ENCODE results near the gene PRPF6.

PRPF6 gene

DNA sequence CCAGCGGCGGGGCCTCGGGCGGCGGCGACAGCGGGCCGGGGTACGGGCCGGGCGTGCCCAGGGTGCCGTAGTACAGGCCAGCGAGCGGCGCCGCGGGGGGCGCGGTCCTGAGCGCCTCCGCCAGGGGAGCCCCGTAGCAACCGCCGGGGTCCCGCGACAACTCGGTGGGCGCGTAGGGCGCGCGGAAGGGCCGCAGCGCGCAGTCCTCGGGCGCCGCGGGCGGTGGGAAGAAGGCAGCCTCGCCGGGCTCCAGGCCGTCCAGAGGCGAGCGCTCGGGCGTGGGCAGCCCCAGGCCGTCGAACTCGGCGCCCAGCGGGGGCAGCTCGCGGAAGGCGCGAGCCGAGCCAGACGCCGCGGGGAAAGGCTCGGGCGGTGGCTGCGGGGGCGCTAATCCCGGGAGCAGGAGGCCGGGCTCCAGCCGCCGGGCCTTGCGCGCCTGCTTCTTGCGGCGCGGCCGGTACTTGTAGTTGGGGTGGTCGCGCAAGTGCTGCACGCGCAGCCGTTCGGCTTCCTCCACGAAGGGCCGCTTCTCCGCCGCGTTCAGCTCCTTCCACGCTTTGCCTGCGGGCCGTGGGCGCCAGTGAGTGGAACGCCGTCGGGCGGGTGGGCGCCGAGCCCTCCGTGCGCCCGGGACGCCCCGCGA lies 67.6 kb downstream of the PRPF6 start (continued):
- TF ChIP-seq, protein P1, sequence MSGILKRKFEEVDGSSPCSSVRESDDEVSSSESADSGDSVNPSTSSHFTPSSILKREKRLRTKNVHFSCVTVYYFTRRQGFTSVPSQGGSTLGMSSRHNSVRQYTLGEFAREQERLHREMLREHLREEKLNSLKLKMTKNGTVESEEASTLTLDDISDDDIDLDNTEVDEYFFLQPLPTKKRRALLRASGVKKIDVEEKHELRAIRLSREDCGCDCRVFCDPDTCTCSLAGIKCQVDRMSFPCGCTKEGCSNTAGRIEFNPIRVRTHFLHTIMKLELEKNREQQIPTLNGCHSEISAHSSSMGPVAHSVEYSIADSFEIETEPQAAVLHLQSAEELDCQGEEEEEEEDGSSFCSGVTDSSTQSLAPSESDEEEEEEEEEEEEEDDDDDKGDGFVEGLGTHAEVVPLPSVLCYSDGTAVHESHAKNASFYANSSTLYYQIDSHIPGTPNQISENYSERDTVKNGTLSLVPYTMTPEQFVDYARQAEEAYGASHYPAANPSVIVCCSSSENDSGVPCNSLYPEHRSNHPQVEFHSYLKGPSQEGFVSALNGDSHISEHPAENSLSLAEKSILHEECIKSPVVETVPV (CRISPR knock-in tag; IDR thresholded peaks at IDR 0.05), result no peak
- TF ChIP-seq, protein P2, sequence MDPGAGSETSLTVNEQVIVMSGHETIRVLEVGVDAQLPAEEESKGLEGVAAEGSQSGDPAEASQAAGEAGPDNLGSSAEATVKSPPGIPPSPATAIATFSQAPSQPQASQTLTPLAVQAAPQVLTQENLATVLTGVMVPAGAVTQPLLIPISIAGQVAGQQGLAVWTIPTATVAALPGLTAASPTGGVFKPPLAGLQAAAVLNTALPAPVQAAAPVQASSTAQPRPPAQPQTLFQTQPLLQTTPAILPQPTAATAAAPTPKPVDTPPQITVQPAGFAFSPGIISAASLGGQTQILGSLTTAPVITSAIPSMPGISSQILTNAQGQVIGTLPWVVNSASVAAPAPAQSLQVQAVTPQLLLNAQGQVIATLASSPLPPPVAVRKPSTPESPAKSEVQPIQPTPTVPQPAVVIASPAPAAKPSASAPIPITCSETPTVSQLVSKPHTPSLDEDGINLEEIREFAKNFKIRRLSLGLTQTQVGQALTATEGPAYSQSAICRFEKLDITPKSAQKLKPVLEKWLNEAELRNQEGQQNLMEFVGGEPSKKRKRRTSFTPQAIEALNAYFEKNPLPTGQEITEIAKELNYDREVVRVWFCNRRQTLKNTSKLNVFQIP (CRISPR knock-in tag; IDR thresholded peaks at IDR 0.05; ENCODE audit: borderline replicate concordance, low read depth), result no peak
- TF ChIP-seq CSDC2 (CRISPR knock-in tag; IDR thresholded peaks at IDR 0.05) (no peak), BACH2 (CRISPR knock-in tag; IDR thresholded peaks at IDR 0.05; ENCODE audit: borderline replicate concordance) (no peak), TOX (CRISPR knock-in tag; IDR thresholded peaks at IDR 0.05; ENCODE audit: borderline replicate concordance) (no peak)

DNA sequence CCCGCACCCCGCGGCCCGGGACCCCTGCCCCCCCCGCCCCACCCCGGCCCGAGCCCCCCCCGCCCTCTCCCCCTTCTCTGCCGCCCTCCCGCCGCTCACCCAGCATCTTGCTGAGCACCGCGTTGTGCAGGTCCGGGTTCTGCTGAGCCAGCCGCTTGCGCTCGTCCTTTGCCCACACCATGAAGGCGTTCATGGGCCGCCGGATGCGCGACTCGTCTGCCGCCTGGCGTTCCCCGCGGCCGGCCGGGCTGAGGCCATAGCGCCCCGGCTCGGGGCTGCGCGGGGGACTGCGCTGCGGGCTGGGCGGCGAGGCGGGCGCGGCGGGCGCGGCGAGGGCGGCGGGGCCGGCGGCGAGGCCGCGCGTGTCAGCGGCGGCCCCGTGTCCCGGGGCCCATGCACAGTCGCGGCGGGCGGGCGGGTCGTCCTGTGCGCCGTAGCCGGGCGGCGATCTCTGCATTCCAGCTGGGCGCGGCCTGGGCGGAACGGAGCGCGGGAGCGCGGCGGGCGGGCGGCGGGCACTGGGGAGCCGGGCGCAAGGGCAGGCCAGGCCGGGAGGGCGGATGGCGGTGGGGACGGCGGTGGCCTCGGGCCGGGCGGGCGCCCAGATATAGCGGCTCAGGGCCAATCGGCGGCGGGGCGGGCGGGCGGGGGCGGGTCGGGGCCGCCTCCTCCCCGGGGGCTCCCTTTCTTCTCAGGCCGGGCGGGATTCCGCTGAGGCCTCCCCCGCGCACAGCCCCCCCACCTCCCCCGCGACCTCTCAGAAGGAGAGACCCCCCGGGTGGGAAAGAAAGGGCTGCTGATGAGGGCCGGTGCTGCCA lies 68.3 kb downstream of the PRPF6 start, which contains the start of gene SOX18:
TSS of gene SOX18 (minus strand) at position 580 of the 818 bp plus-strand sequence. CDS start at position 457, 123 bp downstream.
- no peak for TF ChIP-seq ZFP30 (CRISPR knock-in tag; IDR thresholded peaks at IDR 0.05)
- no peak for TF ChIP-seq GLIS3 (CRISPR knock-in tag; IDR thresholded peaks at IDR 0.05)
- TF ChIP-seq ESRRG (CRISPR knock-in tag; IDR thresholded peaks at IDR 0.05), result no peak
- no peak for TF ChIP-seq CSDC2 (CRISPR knock-in tag; IDR thresholded peaks at IDR 0.05)
- TF ChIP-seq ZNF8 (CRISPR knock-in tag; IDR thresholded peaks at IDR 0.05), result no peak
- TF ChIP-seq TCF4 (CRISPR knock-in tag; IDR thresholded peaks at IDR 0.05; ENCODE audit: borderline replicate concordance), result no peak
- TF ChIP-seq BACH2 (CRISPR knock-in tag; IDR thresholded peaks at IDR 0.05; ENCODE audit: borderline replicate concordance), result no peak
- TF ChIP-seq, protein P3, sequence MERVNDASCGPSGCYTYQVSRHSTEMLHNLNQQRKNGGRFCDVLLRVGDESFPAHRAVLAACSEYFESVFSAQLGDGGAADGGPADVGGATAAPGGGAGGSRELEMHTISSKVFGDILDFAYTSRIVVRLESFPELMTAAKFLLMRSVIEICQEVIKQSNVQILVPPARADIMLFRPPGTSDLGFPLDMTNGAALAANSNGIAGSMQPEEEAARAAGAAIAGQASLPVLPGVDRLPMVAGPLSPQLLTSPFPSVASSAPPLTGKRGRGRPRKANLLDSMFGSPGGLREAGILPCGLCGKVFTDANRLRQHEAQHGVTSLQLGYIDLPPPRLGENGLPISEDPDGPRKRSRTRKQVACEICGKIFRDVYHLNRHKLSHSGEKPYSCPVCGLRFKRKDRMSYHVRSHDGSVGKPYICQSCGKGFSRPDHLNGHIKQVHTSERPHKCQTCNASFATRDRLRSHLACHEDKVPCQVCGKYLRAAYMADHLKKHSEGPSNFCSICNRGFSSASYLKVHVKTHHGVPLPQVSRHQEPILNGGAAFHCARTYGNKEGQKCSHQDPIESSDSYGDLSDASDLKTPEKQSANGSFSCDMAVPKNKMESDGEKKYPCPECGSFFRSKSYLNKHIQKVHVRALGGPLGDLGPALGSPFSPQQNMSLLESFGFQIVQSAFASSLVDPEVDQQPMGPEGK (CRISPR knock-in tag; IDR thresholded peaks at IDR 0.05; ENCODE audit: borderline replicate concordance), result no peak
- no peak for TF ChIP-seq ZFP3 (CRISPR knock-in tag; IDR thresholded peaks at IDR 0.05)
- TF ChIP-seq, protein P4, sequence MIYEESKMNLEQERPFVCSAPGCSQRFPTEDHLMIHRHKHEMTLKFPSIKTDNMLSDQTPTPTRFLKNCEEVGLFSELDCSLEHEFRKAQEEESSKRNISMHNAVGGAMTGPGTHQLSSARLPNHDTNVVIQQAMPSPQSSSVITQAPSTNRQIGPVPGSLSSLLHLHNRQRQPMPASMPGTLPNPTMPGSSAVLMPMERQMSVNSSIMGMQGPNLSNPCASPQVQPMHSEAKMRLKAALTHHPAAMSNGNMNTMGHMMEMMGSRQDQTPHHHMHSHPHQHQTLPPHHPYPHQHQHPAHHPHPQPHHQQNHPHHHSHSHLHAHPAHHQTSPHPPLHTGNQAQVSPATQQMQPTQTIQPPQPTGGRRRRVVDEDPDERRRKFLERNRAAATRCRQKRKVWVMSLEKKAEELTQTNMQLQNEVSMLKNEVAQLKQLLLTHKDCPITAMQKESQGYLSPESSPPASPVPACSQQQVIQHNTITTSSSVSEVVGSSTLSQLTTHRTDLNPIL (CRISPR knock-in tag; IDR thresholded peaks at IDR 0.05; ENCODE audit: low read depth), result no peak
- TF ChIP-seq ZNF565 (CRISPR knock-in tag; conservative IDR thresholded peaks at IDR 0.05; ENCODE audit: low read depth), result no peak
- TF ChIP-seq ZNF70 (CRISPR knock-in tag; IDR thresholded peaks at IDR 0.05), result no peak
- TF ChIP-seq, protein P5, sequence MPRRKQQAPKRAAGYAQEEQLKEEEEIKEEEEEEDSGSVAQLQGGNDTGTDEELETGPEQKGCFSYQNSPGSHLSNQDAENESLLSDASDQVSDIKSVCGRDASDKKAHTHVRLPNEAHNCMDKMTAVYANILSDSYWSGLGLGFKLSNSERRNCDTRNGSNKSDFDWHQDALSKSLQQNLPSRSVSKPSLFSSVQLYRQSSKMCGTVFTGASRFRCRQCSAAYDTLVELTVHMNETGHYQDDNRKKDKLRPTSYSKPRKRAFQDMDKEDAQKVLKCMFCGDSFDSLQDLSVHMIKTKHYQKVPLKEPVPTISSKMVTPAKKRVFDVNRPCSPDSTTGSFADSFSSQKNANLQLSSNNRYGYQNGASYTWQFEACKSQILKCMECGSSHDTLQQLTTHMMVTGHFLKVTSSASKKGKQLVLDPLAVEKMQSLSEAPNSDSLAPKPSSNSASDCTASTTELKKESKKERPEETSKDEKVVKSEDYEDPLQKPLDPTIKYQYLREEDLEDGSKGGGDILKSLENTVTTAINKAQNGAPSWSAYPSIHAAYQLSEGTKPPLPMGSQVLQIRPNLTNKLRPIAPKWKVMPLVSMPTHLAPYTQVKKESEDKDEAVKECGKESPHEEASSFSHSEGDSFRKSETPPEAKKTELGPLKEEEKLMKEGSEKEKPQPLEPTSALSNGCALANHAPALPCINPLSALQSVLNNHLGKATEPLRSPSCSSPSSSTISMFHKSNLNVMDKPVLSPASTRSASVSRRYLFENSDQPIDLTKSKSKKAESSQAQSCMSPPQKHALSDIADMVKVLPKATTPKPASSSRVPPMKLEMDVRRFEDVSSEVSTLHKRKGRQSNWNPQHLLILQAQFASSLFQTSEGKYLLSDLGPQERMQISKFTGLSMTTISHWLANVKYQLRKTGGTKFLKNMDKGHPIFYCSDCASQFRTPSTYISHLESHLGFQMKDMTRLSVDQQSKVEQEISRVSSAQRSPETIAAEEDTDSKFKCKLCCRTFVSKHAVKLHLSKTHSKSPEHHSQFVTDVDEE (CRISPR knock-in tag; IDR thresholded peaks at IDR 0.05), result no peak
- TF ChIP-seq ZC3H10 (CRISPR knock-in tag; IDR thresholded peaks at IDR 0.05), result no peak
- no peak for ATAC-seq

DNA sequence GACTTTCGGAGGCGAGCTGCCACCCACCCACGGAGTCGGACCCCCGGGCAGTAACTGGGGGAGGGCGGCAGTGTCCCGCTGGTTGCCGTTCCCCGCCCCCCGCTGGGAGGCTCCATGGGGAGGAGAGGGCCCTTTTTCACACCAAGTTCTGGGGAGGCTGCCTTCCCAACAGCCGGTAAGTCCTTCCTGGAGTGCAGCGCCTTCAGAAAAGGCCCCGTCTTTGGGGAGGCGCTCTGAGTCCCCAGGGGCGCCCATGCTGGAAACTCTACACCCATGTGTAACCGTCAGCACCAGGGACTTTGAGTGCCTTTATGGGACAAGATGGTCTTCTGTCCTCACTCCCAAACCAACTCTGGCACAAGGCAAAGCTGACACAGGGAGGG lies 68.9 kb downstream of the PRPF6 start:
- TF ChIP-seq TCF4 (CRISPR knock-in tag; IDR thresholded peaks at IDR 0.05; ENCODE audit: borderline replicate concordance) (no peak), GLIS3 (CRISPR knock-in tag; IDR thresholded peaks at IDR 0.05) (no peak), ESRRG (CRISPR knock-in tag; IDR thresholded peaks at IDR 0.05) (no peak), PPARA (CRISPR knock-in tag; IDR thresholded peaks at IDR 0.05; ENCODE audit: borderline replicate concordance) (no peak), TOX (CRISPR knock-in tag; IDR thresholded peaks at IDR 0.05; ENCODE audit: borderline replicate concordance) (no peak)
- TF ChIP-seq, protein P4 (CRISPR knock-in tag; IDR thresholded peaks at IDR 0.05; ENCODE audit: low read depth), result no peak
- ATAC-seq, result no peak

Measured in SK-N-SH treated with all-trans-retinoic acid at 6 μM for 48 hours (cell line).